Head of caudate nucleus (tissue), 42 donors: ENCODE measurements around the gene OR10A6.

Source experiments
- DNase-seq, 42 donors: peaks; one replicate each; pipeline versions ENCODE4 v3.0.0 to v3.0.0-alpha.2; 2020 to 2021; ENCODE audit warnings: mixed read lengths in 7 of 42
- intact Hi-C: fragments of 100-400 bp; cut with DNase I; formaldehyde crosslinking; loops from one replicate; pipeline ENCODE4 v1.15.0; 2022

Gene OR10A6

DNA sequence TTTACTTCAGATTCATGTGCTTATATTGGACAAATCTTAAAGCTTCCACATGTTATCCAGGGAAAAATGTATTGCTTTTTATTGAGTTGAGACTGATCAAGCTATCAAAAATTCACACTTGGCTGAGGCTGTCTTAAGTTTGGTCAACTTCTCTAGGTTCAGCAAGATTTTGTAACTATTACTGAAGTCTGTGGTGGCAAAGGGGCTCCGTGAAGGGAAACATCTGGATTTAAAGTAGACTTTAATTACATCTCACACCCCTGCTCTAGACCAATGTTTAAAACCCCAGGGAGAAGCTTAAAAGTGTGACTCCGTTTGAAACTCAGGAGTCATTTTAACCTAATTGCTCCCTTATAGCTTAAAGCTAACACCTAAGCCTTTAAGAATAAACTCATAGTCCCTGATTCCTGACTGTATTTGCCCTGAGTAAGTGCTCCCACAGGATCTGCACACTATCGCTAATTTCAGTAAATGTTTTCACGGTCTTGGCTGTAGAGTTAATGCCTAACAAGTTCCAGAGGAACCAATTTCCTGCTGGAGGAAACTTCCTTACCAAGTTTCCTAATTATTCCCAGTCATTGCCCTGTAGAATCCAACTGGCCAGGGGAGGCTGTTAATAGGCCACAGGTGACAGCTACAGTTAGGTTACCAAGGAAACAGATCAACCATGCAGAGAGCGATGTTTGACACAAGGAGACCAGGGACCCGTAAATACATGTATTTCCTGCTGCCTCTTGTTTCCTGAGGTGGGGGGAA lies 40.5 kb downstream of the OR10A6 start:
- intact Hi-C loops = loop anchor here (5.0 kb wide), 1 partner anchor 97 kb away; the partner anchor contains the start of gene EIF3F
- DNase-seq = no peak

DNA sequence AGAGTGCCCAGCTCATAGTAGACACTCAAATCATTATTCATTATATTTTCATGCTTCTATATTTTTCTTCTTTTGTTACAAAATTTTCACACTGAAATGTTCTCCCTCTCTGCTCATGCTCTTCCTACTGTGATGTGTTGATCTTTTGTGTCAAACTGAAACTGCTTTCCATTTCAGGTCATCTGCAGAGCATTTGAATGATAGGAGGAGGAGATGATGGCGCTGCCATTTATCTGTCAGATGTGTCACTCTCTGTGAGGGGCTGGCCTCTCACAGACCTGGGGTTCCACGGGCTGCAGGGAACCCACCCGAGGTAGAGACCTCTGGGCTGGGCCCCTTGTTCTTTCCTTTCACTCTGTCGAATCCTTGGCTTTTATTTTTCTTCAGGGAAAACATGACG lies 41.1 kb downstream of the OR10A6 start:
- intact Hi-C loops = loop anchor here (5.0 kb wide), 1 partner anchor 97 kb away; the partner anchor contains the start of gene EIF3F
- DNase-seq = no peak

DNA sequence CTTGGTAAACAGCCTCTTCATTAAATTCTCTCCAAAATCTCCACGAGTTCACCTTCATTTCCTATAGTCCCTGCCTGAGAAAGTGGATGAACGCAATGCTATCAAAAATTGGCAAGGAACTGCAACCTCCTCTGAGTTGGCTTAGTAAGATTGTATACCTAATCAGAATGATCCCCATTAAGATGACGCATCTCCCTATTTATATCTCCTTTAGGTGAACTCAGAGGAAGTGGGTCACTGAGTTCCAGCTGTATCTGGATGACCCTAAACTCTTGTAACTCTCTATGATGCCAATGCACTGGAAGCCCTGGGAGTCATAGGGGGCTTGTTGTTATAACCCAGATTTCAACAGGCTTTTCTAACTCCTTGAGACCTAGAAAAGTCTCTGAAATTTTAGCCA lies 48.2 kb downstream of the OR10A6 start:
- intact Hi-C loops = no loop called here
- no peak for DNase-seq
